COLO829 (cell line): ENCODE measurements around the gene GLYR1.

ENCODE experiments used
- DNase-seq: peaks from one replicate; pipeline ENCODE4 v3.0.0; 2012; ENCODE audit warnings: low spot score

The GLYR1 gene

DNA sequence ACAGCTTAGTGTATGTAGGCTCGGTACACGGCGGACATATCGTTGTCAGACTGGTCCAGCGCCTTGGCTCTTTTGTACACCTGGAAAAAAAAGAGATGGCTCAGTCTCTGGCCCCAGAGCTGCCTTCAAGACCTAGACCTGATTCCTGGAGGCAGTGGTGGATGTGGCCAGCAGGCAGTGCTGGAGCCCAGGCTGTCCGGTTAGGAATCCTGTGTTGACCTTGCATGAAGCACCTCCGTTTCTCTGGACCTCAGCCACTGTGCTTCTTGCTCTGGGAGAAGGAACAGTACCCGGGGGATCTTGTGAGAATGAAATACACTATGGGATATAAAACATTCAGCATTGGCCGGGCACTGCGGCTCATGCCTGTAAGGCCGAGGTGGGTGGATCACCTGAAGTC, 41.9 kb downstream of the GLYR1 start:
- no peak for DNase-seq

DNA sequence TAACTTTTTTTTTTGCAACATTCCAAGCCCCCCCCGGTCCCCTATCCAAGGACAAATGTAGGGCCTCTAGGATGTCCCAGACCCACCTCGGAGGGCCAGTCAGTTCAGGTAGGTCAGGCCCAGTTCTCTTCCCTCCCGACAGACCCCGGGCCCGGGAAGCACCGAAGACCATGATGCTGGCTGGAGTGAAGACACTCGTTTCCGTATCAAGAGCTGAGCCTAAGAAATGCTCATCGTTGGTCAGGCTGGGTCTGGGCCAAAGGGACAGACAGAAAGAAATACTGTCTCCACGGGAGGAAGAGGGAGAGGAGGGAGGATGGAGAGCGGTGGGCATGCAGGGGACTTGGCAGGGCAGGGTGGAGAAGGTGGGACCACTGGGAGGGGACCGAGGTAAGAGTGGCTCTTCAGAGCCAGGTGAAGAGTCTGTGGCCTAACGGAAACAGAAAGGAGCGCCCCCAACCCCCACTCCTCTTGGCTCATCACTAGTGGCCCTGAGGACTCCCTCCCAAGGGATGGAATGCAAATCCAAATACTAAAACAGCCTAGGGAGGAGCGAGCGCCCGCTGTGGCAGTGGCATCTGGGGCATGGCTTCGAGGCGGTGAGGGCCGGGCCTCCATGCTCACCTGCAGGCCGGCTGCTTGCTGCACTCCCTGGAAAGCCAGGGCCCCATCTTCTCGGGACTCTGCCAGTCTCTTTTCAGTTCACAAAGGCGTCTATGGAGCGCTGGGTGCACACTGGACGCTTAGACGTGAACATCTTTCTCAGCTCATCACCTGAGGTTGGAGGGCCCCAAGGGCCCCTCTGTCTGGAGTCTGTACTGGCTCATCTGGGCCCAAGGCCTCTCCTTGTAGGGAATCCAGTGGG, 43.0 kb downstream of the GLYR1 start:
- DNase-seq: no peak

DNA sequence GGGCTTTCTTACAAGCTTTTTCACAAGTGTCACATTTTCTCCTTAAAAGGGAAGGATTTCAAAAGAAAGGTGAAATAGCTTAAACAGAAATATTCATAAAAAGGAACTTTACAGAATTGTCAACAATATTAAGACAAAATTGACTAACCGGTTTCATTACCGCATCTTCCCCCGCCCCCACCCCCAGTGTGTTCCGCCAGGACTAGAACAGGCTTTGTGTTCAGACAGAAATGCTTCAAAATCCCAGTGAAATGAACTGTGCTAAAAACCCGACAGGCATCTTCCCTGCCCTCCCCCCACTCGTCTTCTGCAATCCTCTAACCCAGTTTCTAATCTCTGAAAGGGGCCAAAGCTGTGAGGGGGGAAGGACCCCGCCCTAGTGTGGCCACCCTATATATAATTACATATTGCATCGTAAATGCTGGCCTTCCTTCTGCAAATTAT, 43.7 kb downstream of the GLYR1 start:
- DNase-seq: no peak

DNA sequence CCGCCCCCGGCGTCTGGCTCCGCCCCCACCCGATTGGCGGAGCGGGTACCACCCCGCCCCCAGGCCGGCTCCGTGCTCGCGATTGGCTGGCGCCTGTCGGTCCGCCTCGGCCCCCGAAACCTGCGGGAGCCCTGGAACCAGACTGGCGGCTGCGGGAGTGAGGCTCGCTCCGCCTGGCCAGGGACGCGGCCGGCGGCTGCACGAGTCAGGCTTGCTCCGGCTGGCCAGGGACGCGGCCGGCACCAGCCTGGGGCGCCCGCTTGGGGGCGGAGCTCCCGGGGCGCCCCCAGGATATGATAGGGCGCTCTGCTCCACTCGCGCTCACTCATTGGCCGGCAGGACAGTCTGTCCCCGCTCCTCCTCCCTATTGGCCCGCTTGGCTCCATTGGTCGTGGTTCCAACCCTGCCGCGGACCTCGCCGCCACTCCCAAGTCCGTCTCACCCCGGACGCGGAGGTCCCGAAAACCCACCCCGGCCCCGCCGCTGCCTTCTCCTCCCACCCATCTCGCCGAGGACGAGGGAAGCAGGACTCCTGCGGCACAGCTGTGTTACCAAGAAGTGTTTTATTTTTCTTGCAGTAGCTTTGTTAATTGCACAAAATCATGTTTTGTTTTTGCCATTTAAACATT, 44.3 kb downstream of the GLYR1 start:
- peak; percentile 97 for DNase-seq

DNA sequence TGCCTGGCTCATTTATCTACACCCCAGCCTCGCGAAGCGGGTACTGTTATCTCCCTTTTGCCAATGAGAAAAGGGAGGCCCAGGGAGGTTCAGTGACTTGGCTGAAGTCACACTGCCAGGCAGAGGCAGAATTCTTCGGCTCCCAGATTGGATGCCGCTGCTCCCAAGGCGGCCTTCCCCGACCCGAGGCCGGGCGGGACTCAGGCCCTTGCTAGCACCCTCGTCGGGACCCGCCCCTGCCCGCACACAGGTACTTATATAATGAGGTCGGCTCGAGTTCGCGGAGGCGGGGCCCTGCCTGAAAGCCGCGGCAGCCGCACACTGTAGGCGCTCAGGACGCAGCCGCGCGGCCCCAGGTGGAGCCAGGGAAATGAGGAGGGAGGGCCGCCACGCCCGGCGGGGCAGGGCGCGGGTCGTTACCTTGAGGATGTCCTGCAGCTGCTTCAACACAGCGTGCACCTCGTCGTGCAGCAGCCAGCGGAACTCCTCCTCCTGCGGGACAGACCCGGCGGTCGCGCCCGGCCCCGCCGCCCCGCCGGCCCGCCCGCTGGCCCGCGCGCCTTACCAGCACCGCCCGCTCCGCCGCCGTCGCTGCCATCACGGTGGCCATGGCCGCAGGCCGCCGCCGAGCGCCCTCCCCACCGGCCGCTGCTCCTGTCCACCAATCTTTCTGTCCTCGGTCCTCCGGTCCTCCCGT, 45.0 kb downstream of the GLYR1 start, which contains the start of gene ROGDI:
Gene ROGDI (minus strand): TSS at position 672 of the 697 bp plus-strand sequence. CDS start 62 bp downstream, at position 610.
- DNase-seq: peak; percentile 15

DNA sequence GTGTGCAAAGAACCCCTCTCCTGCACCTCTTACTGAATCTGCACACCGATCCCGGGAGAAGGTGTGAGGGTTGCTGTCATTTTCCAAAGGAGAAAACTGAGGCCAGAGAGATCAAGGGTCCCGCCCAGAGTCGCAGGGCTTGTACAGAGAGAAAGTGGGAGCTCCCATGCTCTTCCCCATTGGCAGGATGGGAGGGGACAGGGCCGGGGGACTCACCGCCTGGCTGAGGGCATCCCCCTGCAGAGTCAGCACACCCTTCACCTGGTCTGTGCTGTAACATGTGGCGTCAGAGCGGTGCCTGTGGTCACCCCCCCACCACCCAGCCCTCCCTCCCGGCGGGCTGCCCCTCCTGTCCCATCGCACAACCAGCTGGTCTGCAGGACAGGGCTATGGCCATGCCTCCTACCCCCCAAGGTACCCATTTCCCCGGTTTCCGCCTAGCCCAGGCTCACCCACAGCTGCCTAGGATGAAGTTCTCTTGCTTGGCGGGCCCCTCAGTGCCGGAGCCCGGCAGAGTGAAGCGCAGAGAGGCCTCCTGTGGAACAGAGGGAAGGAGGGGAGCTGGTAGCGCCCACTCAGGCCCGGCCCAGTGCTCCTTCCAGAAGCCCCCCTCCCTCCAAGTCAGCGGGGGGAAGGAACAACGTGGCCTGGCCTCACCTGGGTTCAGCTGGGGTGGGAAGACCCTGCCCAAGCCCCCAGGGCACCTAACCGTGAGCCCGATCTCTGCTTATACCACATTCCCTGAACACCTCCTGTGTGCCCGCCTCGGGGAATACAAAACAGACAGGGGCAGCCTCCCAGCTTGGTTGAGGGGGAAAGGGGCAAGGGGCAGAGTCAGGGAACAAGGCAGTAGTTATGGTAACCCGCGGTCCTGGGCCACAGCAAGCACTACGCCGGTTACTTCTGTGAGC, 45.8 kb downstream of the GLYR1 start:
- DNase-seq: no peak

DNA sequence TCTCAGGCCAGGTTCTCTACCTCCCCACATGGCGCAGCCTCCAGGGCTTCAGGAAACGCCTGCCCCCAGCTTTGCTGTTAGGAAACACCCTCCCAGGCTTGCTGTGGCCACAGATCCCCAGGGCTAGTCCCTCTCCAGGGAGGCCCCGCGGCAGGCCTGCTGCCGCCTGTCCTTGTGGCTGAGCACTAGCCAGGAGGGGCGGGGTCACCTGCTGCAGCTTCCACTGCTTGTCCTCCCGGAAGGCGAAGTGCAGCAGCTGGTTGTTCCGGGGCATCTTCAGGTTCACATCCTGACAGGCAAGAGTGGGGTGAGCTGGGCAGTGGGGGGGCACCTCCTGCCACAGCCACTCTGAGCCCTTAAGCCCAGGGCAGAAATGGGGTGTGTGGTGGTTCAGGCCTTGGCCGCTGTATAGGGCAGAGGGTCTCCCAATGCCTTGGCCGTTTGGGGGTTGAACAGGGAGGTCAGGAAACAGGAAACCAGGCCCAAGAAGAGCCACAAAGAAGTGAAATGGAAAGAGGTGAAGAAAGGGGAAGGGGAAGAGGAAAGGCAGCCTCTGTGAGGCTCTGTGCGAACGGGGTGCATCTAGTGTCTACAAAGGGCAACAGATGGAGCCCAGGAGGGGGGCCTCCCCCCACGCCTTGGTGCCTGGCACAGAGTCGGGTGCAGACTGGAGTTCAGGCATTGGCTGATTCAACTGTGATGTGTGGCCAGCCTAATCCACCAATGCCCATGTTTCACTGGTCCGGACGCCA, 46.6 kb downstream of the GLYR1 start:
- DNase-seq: no peak

DNA sequence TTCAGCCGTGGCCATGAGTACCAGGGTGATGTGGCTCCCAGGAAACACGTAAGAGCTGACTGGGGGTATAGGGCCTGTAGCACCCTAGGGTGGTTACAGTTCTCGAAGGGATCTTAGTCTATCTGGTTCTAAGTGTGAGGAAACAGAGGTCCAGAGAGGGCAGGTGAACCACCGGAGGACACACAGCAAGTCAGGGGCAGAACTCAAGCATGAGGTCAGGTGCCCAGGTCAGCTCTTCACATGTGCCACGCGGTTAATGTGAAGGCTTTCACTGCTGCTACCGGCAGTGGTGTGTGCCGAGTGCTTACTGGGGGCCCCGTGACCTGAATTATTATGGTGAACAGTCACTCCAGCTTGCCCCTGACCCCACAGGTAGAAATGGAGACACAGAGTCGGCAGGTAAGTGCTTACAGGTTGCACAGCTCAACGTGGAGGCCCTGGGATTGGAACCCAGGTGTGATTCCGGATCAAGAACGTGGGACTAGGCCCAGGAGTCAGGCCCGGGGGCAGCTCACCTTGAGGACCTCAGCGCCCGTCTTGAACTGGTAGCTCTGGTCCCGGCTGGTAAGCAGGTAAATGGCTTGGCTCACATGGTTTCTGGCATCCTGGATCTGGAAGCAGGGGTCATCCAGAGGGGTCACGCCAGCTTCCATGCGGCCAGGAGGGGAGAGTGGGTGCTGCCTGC, 47.8 kb downstream of the GLYR1 start:
- no peak for DNase-seq

DNA sequence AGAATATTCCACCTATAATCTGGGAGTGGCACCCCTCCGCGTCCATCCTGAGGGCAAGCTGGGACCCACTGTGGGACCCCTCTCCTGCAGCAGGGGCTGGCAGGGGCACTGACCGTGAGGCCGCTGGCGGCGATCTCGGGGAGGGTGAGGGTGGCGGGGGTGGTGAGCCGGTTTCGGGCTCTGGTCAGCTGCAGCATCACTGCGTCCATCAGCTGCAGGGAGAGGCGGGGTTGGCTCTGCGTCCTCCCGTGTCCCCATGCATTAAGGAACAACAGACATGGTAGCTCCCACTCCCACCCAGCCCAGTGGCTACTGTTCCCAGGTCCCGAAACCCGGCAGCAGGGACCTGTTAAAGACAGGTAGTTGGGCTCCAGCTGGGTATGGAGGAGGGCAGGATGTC, 48.6 kb downstream of the GLYR1 start:
- DNase-seq: no peak

DNA sequence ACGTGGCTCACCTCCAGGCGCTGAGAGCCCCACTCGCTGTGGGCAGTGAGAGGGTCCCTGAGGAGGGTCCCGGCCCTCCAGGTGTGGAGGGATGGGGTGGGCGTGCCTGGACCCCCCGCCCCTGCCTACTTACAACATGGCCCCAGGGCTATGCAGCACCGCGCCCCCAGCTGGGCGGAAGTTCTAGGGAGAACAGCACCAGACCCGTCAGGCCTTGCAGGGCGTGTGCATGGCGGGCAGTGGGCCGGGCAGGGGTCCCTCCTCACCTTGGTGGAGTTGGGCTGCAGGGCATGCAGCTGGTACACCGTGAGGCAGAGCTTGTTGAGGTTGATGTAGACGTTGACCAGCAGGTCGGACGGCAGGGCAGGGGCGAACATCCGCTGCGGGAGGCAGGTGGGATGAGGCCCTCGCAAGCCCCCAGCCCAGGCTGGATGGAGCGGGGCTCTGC, 49.3 kb downstream of the GLYR1 start:
- no peak for DNase-seq

DNA sequence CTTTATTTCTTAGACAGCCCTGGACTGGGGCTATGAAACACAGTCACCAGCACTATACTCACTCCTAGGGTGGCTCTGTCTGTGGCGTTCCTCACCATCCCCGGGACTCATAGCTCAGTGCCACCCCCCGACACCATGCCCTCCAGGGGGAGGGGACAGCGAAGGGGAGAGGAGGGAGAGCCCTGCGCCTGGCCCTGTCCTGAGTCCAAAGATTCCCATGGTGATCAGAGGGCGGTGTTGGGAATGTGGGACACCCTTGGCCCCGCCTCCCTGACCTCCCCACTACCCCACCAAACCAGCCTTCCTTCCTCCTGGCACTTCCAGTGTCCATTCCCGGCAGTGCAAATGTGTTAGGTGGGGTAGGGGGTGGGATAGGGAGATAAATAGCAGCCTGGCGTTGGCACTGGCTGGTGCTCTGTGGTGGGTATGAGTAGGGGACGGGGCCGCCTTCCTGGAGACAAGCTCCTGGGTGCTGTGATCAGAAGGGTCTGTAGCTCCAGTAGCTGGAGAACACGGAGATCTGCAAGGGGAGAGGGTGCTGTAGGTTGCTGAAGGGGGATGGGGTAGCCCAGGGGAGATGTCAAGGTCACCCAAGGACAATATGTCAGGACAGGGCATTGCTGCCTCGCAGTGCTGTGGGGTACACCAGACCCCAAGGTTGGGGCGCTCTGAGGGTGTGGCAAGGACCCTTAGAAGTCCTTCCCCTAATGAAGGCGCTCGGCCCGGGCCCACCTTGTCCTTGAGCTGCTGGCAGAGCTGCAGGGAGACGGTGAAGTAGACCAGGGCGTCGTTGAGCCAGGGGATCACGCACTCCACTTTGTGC, 49.9 kb downstream of the GLYR1 start:
- no peak for DNase-seq

DNA sequence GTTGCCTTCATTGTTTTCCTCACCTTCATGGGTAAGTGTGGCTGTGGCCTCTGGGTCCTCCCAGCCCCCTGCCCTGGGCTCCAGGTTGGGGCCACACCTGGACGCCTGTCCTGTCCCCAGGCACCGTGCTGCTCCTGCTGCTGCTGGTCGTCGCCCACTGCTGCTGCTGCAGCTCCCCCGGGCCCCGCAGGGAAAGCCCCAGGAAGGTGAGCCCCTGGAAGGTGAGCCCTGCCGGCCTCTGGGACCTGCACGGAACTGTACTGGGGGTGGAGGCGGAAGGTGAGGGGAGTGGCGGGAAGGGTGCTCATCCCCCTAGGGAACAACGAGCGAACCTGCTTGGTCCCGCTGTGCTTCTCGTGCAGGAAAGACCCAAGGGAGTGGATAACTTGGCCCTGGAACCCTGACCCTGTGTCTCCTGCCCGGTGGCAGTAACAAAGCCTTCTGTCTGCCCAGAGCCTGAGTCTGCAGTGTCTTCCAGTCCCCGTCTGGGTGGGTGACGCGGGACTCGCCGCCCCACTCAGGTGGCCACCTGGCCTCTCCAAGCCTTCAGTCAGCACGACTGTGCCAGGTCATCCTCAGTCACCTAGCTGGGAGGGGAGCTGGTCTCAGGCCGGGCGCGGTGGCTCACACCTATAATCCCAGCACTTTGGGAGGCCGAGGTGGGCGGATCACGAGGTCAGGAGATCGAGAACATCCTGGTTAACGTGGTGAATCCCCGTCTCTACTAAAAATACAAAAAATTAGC, 51.1 kb downstream of the GLYR1 start:
- DNase-seq: no peak

DNA sequence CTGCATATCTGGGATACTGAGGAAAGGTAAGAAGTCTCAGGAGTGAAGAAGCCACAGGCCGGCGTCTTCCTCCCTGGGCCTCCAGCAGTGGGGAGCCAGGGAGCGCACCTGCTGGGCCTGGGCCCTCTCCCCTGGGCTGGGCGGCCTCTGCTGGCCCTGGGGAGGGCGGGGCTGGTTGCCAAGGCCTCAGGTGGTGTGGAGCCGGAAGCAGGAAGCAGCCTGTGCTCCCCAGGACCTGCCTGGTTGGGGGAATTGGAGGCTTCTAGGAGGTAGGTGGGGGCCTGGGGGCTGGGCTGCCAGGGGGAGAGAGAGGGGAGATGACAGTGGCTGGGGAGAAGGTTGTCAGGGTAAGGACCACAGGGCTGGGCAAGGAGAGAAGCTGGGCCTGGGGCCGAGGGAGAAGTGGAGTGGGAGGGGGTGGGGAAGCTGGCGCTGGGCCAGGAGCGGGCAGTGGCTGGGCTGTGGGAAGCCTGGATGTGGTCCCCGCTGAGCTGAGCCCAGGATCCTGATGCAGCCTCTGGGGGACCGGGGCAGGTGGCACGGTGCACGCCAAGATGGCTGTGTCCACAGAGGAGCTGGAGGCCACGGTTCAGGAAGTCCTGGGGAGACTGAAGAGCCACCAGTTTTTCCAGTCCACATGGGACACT, 51.8 kb downstream of the GLYR1 start, which contains the start of gene SMIM22:
Gene SMIM22 (plus strand): TSS at position 189 of the 647 bp plus-strand sequence. CDS start 366 bp downstream, at position 555.
- no peak for DNase-seq

DNA sequence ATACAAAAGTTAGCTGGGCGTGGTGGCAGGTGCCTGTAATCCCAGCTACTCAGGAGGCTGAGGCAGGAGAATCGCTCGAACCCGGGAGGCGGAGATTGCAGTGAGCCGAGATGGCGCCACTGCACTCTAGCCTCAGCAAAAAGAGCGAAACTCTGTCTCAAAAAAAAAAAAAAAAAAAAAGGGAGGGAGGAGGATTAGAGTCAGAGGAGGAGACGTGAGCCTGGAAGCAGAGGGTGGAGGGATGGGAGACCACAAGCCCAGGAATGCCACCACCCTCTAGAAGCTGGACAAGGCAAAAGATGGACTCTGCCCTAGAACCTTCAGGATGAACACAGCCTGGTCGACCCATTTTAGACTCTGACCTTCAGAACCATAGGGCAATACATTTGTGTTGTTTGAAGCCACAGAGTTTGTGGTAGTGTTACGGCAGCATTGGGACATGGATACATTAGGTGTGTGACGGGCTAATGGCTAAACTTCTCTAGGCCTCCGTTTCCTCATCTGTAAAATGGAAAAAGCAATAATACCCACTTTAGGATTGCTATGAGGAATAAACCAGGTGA, 54.1 kb downstream of the GLYR1 start:
- DNase-seq: no peak

DNA sequence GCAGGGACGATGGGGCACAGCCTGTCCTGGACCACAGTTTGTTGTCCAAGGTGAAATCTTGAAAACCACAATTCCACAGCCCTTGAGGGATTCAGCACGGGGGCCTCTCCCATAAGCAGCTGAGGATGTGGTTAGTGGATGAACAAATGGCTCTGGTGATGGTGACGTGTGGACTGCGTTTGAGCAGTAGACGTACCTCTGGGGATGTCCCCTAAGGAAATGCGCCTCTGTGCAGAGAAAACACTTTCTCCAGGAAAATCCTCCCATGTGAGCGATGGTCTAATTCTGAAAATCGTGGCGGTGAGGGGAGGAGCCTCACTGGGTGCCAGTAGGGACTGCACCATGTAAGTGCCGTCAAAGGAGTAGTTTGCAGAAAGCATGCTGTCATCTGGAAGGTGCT, 56.2 kb downstream of the GLYR1 start:
- no peak for DNase-seq

DNA sequence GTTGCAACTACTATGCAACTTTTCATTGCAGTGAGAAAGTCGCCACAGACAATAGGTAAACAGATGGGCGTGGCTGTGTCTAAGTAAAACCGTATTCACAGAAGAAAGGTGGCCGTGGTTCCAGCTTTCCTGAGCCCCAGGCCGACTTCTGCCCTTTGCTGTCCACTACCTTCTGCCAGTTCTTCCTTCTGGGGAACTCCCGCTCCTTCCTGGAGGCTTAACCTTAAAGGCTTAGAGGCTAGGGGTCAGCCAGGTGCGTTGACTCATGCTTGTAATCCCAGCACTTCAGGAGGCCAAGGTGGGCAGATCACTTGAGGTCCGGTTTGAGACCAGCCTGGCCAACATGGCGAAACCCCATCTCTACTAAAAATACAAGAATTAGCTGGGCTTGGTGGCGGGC, 56.8 kb downstream of the GLYR1 start:
- no peak for DNase-seq

DNA sequence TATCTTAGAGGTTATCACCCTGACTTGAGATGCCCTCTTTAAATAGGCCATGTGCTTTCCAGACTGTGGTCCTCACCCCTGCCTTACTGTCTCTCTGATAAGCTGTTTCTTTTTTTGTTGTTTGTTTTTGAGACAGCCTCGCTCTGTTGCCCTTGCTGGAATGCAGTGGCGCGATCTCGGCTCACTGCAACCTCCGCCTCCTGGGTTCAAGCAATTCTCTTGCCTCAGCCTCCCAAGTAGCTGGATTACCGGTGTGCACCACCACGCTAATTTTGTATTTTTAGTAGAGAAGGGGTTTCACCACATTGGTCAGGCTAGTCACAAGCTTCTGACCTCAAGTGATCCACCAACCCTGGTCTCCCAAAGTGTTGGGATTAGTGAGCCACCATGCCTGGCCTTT, 58.2 kb downstream of the GLYR1 start:
- no peak for DNase-seq

DNA sequence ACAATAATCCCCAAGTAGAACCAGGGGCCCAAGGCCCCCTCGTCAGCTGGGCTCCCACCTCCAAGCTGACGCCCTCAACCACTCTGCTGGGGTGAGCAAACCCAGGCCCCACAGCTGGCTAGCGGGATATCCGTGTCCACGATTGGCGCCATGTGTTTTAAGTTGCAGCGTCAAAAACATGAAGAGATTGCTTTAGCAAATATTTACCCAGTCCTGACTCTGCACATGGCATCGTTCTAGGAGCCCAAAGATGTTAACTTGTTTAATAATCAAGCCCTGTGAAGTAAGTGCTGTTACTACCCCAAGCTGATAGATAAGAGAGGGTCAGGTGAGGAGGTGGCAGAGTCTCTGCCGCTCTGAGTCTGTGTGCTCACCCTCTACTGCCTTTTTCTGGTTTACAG, 58.6 kb downstream of the GLYR1 start:
- no peak for DNase-seq
